ENCODE results near the gene NEAT1.
"Not testable (repeated sequence)": the region's sequence is repeated elsewhere in the genome, so short reads cannot be mapped to it uniquely, and the experiment has no call there.

Gene NEAT1

DNA sequence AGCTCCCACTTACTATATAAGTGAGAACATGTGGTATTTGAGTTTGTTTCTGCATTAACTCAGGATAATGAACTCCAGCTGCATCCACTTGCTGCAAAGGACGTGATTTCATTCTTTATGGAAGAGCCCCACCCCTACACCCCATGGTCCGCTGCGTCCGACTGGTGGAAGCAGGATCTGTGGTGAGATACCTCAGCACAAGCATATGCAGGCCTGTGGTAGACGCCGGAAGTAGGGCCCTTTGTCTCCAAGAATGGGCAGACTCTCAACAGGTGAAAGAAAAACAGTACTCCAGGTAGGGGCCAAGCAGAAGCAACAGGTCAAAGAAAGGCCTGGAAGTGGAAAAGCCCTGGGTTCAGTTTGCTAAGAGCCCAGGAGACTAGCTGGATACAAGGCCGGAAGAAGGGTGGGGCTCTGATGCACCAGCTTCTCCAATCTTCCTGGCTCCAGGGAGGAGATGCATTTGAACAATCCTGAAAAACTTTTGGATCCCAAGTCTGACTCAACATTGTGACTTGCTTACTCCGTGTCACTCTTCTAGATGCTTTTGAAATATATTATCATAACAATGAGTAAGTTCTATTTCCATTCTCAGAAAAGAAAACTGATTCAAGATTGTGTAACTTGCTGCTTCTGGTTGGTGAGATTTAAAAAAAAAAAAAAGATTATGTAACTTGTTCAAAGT, 30.4 kb downstream of the NEAT1 start:
- Mint-ChIP-seq H3K27ac (peak overlapping the region; percentile 80), H3K9me3 (no peaks in the 10 kb centered on the region), H3K27me3 (no peaks in the 10 kb centered on the region), H3K36me3 (ENCODE audit: low read depth) (peaks cover 4% of the 10 kb centered on the region), H3K4me3 (peak overlapping the region; percentile 58), H3K4me1 (ENCODE audit: low read depth) (peaks cover 45% of the 10 kb centered on the region)
- DNase-seq: peak; percentile 42

DNA sequence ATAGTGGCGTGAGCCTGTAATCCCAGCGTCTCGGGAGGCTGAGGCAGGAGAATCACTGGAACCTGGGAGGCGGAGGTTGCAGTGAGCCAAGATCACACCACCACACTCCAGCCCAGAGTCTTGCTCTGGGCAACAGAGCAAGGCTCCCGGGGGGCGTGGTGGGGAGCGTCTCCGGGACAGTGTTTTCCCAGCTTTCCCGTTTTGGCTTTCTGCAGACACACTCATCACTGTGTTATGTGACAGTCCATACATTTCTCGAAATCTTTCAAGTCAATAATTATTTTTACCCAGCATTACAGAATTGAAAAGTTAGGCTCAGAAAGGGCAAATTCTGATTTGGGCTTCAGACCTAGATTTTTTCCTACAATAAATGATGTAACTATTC, 31.7 kb downstream of the NEAT1 start:
- Mint-ChIP-seq H3K27ac (peak overlapping the region; percentile 93), H3K4me3 (peak overlapping the region; percentile 89), H3K36me3 (ENCODE audit: low read depth) (peaks cover 4% of the 10 kb centered on the region), H3K9me3 (no peaks in the 10 kb centered on the region), H3K4me1 (ENCODE audit: low read depth) (peaks cover 39% of the 10 kb centered on the region), H3K27me3 (no peaks in the 10 kb centered on the region)
- peak; percentile 20 for DNase-seq

DNA sequence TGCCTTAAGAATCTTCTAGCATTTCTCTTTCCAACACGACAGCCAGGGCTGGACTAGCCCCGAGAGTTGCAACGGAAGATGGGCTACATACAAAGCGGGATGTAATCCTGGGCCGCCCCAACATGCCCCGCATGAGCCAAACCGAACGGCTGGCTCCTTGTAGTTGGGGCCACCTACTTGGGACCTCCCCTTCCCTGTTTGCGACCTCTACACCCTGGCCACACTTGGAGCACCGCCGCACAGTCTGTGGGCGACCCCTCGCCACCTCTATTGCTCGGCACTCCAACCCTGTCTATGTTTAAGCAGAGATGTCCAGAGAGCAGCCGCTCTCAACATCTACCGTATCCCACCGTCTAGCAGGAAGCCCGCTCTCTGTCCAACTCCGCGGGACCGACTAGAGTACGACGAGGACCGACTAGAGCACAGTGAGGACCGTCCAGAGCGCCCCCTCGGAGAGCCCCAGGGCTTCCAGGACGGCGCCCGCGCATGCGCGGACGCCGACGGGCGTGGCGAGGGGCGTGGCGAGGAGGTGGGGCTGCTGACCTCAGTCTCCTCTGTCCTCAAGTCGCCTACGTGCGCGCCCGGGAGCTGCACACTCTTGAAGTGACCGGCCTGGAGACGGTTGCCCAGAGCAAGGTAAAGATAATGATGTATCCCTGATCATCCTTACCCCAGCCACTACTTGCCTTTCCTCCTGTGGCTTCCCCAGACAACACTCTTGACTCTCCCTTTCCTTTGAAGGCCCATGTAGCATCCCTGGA, 32.3 kb downstream of the NEAT1 start:
- Mint-ChIP-seq H3K4me1 (ENCODE audit: low read depth) (peaks cover 44% of the 10 kb centered on the region), H3K27ac (peak overlapping the region; percentile 93), H3K36me3 (ENCODE audit: low read depth) (peaks cover 4% of the 10 kb centered on the region), H3K27me3 (no peaks in the 10 kb centered on the region), H3K4me3 (peak overlapping the region; percentile 89), H3K9me3 (no peaks in the 10 kb centered on the region)
- DNase-seq: peak; percentile 92

DNA sequence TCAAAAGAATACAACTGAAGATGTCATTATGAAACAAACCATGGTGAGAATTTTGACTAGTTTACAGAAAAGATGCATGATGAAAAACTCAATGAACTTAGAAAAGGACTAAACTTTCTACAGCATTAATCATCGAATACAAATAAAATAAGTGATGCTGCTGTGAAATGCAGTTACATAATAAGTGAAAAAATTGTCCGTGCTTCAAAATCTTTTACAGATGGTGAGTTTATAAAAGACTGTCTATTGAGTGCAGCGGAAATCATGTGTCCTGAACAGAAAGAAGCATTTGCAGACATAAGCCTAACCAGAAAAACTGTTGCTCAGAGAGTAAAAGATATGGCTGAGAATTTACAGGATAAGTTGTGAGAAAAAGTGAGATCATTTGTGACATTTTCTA, 33.8 kb downstream of the NEAT1 start:
- Mint-ChIP-seq H3K4me1 (ENCODE audit: low read depth) (peaks cover 44% of the 10 kb centered on the region), H3K27ac (no peak overlapping the region), H3K4me3 (peak overlapping the region; percentile 89), H3K9me3 (no peaks in the 10 kb centered on the region), H3K36me3 (ENCODE audit: low read depth) (peaks cover 4% of the 10 kb centered on the region), H3K27me3 (no peaks in the 10 kb centered on the region)
- no peak for DNase-seq

DNA sequence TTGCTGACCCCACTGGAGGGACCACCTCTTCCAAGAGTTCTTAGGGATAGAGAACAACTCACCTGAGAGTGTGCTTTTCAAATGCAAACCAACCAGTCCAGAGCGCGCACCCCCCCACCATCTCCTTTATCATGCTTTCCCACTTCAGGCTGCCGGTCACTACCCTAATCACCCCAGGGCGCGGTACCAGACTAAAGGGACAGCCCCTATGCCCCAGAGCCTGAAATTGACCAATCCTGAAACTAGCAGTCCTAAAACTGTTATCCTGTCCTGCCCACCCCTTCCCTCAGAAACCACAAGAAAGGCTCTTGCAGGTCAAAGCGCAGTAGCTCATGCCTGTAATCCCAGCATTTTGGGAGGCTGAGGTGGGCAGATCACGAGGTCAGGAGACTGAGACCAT, 37.0 kb downstream of the NEAT1 start:
- H3K36me3 Mint-ChIP-seq (ENCODE audit: low read depth): peaks cover 4% of the 10 kb centered on the region
- no peaks in the 10 kb centered on the region for H3K9me3 Mint-ChIP-seq
- H3K4me1 Mint-ChIP-seq (ENCODE audit: low read depth): peaks cover 26% of the 10 kb centered on the region
- H3K27me3 Mint-ChIP-seq: no peaks in the 10 kb centered on the region
- H3K27ac Mint-ChIP-seq: no peak overlapping the region
- no peak overlapping the region for H3K4me3 Mint-ChIP-seq
- no peak for DNase-seq

DNA sequence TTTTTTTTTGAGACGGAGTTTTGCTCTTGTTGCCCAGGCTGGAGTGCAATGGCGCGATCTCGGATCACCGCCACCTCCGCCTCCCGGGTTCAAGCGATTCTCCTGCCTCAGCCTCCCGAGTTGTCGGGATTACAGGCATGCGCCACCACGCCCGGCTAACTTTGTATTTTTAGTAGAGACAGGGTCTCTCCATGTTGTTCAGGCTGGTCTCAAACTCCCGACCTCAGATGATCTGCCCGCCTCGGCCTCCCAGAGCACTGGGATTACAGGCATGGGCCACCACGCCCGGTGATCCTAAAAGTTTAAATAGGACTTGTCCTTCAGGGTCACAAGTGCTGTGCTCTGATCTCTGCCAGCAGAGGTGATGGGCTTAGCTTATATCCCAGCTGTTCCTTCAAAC, 42.9 kb downstream of the NEAT1 start:
- not testable (repeated sequence) for H3K9me3 Mint-ChIP-seq; DNase-seq; H3K4me3 Mint-ChIP-seq; H3K27ac Mint-ChIP-seq; H3K27me3 Mint-ChIP-seq; H3K36me3 Mint-ChIP-seq (ENCODE audit: low read depth)
- H3K4me1 Mint-ChIP-seq (ENCODE audit: low read depth): peaks cover 14% of the 10 kb centered on the region

DNA sequence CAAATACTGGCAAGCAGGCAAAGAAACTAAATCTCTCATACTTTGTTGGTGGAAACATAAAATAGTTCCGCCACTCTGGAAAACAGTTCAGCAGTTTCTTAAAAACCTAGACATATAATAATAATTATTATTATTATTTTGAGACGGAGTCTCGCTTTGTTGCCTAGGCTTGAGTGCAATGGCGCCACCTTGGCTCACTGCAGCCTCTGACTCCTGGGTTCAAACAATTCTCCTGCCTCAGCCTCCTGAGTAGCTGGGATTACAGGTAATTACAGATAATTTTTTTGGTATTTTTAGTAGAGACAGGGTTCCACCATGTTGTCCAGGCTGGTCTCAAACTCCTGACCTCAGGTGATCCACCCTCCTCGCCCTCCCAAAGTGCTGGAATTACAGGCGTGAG, 44.7 kb downstream of the NEAT1 start:
- not testable (repeated sequence) for DNase-seq; H3K4me3 Mint-ChIP-seq; H3K9me3 Mint-ChIP-seq; H3K27ac Mint-ChIP-seq; H3K27me3 Mint-ChIP-seq; H3K36me3 Mint-ChIP-seq (ENCODE audit: low read depth)
- peaks cover 29% of the 10 kb centered on the region for H3K4me1 Mint-ChIP-seq (ENCODE audit: low read depth)

DNA sequence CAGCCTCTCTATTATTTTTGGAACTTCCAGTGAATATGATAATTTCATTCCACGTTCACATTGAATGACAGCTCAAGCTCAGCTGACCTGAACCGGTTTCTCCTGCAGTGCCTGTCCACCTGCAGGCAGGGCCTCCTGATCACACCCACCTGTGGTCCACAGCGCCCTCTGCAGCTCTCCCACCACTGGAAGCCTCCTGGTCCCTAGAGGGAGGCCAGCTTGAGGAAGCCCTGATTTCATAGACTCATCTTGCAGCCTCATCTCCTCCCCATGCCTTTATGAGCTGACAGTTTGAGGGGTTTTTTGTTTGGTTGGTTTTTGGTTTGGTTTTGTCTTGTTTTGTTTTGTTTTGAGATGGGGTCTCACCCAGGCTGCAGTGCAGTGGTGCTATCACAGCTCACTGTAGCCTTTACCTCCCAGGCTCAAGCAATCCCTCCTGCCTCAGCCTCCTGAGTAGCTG, 46.3 kb downstream of the NEAT1 start:
- no peaks in the 10 kb centered on the region for H3K36me3 Mint-ChIP-seq (ENCODE audit: low read depth)
- H3K4me3 Mint-ChIP-seq: peak overlapping the region; percentile 25
- H3K27me3 Mint-ChIP-seq: no peaks in the 10 kb centered on the region
- H3K27ac Mint-ChIP-seq: peak overlapping the region; percentile 82
- peak; percentile 59 for DNase-seq
- H3K9me3 Mint-ChIP-seq: no peaks in the 10 kb centered on the region
- H3K4me1 Mint-ChIP-seq (ENCODE audit: low read depth): peaks cover 39% of the 10 kb centered on the region

DNA sequence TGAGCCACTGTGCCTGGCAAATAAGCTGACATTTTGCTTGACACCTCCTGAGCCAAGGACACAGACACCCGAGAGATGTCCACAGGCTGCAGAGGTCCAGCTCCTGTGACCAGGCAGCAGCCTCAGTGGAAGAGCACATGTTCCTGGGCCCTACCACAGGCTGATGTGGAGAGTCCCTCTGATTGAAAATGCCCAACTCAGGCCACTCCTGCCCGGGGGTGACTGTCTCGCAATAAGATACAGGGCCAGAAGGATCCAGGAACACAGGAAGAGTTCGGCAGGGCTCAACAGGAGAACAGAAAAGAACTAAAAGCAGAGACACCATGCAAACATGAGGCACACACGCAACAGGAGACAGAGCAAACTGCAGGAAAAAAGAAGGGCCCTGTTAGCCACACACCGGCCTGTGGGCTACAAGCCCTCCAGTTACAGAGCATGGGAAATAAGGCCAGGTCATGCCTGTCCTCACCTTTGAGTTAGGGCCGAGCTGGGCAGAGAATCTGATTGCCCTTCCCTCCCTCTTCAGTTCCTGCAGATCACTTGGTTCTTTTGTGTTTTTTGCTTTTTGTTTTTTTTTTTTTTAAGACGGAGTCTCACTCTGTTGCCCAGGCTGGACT, 47.9 kb downstream of the NEAT1 start:
- H3K9me3 Mint-ChIP-seq: no peaks in the 10 kb centered on the region
- peaks cover 4% of the 10 kb centered on the region for H3K36me3 Mint-ChIP-seq (ENCODE audit: low read depth)
- peaks cover 45% of the 10 kb centered on the region for H3K4me1 Mint-ChIP-seq (ENCODE audit: low read depth)
- H3K4me3 Mint-ChIP-seq: no peak overlapping the region
- no peaks in the 10 kb centered on the region for H3K27me3 Mint-ChIP-seq
- peak overlapping the region; percentile 99 for H3K27ac Mint-ChIP-seq
- DNase-seq: no peak

DNA sequence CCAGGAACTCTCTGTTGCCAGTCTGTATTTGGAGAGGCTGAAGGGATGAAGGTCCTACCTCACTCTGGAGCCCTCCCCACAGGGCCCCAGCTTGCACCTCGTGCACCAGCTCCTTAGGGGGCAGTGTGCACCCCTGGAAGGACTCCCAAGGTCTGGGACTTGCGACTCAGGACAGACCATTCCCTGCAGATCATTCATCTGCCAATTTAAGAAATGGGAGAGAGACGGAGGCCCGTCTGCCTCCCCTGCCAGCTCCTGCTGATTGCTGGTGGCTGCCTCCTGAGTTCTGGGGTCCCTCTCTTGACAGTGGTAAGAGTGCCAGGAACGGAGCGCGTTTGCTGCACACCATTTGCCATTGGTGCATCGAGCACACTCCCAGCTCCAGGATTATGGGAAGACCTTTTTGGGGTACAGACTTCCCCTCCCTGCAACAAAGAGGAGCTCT, 48.9 kb downstream of the NEAT1 start:
- Mint-ChIP-seq H3K27me3 (no peaks in the 10 kb centered on the region), H3K4me1 (ENCODE audit: low read depth) (peaks cover 49% of the 10 kb centered on the region), H3K9me3 (no peaks in the 10 kb centered on the region), H3K27ac (peak overlapping the region; percentile 99), H3K4me3 (peak overlapping the region; percentile 67), H3K36me3 (ENCODE audit: low read depth) (peaks cover 8% of the 10 kb centered on the region)
- peak; percentile 61 for DNase-seq

DNA sequence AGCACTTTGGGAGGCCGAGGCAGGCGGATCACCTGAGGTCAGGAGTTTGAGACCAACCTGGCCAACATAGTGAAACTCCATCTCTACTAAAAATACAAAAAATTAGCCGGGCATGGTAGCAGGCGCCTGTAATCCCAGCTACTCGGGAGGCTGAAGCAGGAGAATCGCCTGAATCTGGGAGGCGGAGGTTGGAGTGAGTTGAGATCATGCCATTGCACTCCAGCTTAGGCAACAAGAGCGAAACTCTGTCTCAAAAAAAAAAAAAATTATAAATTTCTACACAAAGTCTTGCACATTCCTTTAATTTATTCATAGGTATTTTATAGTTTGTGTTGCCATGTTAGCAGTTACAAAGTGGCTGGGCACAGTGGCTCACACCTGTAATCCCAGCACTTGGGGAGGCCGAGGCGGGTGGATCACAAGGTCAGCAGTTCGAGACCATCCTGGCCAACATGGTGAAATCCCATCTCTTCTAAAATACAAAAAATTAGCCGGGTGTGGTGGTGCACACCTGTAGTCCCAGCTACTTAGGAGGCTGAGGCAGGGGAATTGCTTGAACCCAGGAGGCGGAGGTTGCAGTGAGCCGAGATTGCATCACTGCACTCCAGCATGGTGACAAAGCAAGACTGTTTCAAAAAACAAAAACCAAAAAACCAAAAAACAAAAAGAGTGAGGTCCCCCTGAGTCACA, 50.1 kb downstream of the NEAT1 start:
- H3K9me3 Mint-ChIP-seq, DNase-seq, H3K27me3 Mint-ChIP-seq: not testable (repeated sequence)
- Mint-ChIP-seq H3K4me3 (peak overlapping the region; percentile 67), H3K36me3 (ENCODE audit: low read depth) (peaks cover 16% of the 10 kb centered on the region), H3K27ac (peak overlapping the region; percentile 99), H3K4me1 (ENCODE audit: low read depth) (peaks cover 51% of the 10 kb centered on the region)

DNA sequence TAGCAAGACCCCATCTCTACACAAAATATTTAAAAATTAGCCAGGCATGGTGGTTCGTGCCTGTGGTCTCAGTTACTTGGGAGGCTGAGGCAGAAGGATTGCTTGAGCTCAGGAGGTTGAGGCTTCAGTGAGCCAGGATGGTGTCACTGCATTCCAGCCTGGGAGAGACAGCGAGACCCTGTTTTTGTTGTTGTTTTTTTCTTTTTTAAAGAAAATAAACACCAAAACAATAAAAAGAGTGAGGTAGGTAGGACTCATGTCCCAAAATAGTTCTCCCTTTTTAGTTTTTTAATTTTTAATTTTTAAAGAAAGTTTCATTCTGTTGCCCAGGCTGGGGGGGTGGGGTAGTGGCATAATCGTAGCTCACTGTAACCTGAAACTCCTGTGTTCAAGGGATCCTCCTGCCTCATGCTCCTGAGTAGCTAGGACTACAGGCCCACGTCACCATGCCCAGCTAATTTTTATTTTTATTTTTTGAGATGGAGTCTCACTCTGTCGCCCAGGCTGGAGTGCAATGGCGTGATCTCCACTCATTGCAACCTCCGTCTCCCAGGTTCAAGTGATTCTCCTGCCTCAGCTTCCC, 50.8 kb downstream of the NEAT1 start:
- Mint-ChIP-seq H3K4me3 (no peak overlapping the region), H3K9me3 (no peaks in the 10 kb centered on the region), H3K27me3 (no peaks in the 10 kb centered on the region), H3K4me1 (ENCODE audit: low read depth) (peaks cover 48% of the 10 kb centered on the region), H3K36me3 (ENCODE audit: low read depth) (peaks cover 16% of the 10 kb centered on the region), H3K27ac (peak overlapping the region; percentile 99)
- no peak for DNase-seq

DNA sequence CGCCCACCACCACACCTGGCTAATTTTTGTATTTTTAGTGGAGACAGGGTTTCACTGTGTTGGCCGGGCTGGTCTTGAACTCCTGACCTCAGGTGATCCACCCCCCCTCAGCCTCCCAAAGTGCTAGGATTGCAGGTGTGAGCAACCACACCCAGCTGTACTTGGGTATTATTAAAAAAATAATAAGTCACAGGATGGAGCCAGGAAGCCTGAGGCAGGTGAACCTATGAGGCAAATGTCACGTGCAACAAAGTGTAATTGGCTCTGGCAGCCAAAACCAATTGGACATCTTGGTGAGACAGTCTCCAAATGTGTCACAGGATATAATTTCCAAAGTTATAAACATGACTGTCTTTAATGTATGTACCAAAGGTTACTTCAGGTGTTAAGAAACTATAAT, 52.3 kb downstream of the NEAT1 start:
- H3K9me3 Mint-ChIP-seq: no peaks in the 10 kb centered on the region
- no peak for DNase-seq
- H3K27me3 Mint-ChIP-seq: no peaks in the 10 kb centered on the region
- H3K27ac Mint-ChIP-seq: peak overlapping the region; percentile 99
- peaks cover 52% of the 10 kb centered on the region for H3K4me1 Mint-ChIP-seq (ENCODE audit: low read depth)
- peaks cover 16% of the 10 kb centered on the region for H3K36me3 Mint-ChIP-seq (ENCODE audit: low read depth)
- peak overlapping the region; percentile 97 for H3K4me3 Mint-ChIP-seq

DNA sequence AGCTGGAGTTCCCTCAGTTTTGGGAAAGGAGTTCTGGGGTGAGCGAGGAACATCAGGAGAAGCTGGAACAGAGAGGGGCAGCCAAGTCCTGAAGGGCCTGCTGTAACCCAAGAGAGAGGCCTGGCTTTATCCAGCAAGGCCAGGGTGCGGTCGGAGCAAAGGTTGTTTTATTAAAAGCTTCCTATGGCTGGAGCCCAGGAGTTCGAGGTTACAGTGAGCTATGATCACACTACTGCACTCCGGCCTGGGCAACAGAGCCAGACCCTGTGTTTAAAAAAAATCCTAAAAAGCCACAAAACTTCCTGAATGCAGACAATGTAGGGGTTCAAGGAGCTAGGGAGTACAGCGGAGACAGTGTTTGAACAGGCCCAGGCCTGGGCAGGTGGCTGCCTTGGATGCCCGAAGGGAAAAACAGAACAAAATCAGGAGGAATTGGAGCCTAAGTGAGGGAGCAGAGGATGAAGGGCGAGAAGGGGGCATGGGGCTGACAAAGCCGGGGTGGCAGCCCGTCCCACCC, 54.1 kb downstream of the NEAT1 start:
- Mint-ChIP-seq H3K36me3 (ENCODE audit: low read depth) (peaks cover 16% of the 10 kb centered on the region), H3K27ac (peak overlapping the region; percentile 99), H3K9me3 (no peaks in the 10 kb centered on the region), H3K4me1 (ENCODE audit: low read depth) (peaks cover 44% of the 10 kb centered on the region), H3K27me3 (no peaks in the 10 kb centered on the region), H3K4me3 (peak overlapping the region; percentile 97)
- DNase-seq: peak; percentile 55

Data from activated T-cell treated with anti-CD3 and anti-CD28 coated beads, Interleukin-2, amount 50 U/mL, for 24 hours (primary cell).